ENCODE measurements around the gene DPP9. TPM values are rescaled to one million over a fixed set of nuclear protein-coding genes. Genes with fewer than 3 reads are reported as not detected.

Gene DPP9
- total and polyA plus RNA-seq, 2 donors: 13.6 to 37.3 TPM

DNA sequence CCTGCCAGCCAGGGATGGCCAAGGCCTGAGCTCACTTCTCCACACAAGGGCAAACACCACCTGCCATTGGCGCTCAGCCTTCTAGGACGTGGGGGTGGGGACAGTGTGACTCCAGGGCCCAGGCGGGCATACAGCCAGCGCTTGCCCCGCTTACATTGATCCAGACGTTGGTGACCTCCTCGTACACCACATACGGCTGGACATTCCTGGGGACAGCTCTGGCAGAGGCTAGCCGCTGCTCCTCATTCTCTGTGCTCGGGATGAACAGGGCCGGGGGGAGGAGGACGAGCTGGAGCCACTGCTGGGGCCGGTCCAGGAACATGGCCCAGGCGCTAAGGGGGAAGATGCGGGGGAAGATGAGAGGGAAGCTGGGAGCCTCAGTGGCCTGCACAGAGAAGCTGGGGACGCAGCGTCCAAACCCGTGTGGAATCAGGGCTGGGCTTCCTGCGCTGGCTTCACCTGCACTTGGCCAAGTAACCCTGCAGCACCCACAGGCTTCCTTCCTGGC is 28.4 kb downstream of the DPP9 start:
- no peak for DNase-seq (ENCODE audit: extremely low spot score)
- no peak overlapping the region for H3K4me3 ChIP-seq (ENCODE audit: low read depth, low read length)
- no peak overlapping the region for H3K27ac ChIP-seq (ENCODE audit: low read depth)
- peaks cover 11% of the 10 kb centered on the region for H3K36me3 ChIP-seq (ENCODE audit: insufficient read depth)
- no peaks in the 10 kb centered on the region for H3K4me1 ChIP-seq (ENCODE audit: insufficient read depth)
- 79% methylated on average over 19 of the region's 19 CpGs for WGBS

DNA sequence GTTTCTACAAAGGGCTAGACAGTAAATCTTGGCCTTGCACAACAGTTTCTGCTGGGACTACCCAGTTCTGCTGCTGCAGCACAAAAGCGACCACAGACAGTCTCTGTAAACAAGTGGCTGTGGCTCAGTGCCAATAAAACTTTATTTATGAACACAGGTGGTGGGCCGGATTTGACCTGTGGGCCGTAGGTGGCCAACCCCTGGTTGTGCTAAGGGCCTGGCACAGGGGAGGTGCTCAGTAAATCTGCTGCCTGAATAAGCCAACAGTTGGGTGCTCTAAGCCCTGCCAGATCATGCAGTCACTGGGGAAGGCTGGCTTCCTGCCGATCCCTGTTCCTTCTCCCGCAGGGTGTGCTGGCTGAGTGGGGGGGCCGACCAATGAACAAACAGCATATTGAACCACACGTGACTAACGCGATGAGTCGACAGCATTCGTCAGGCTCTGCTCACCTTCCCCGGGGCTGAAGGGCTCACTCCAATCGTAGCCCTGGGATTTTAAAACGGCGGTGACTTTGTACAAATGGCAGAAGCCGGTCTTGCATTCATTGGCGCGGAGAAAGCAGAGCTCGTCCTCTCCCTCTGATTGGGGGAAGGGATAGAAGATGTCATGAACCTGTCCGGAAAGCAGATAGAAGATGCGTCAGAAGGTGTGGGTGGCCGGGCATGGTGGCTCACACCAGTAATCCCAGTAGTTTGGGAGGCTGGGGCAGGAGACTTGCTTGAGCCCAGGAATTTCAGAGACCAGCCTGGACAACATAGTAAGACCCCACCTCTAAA is 29.2 kb downstream of the DPP9 start:
- peaks cover 7% of the 10 kb centered on the region for H3K36me3 ChIP-seq (ENCODE audit: insufficient read depth)
- H3K4me3 ChIP-seq (ENCODE audit: low read depth, low read length): no peak overlapping the region
- no peak for DNase-seq (ENCODE audit: extremely low spot score)
- no peaks in the 10 kb centered on the region for H3K4me1 ChIP-seq (ENCODE audit: insufficient read depth)
- 93% methylated on average over 22 of the region's 22 CpGs for WGBS
- no peak overlapping the region for H3K27ac ChIP-seq (ENCODE audit: low read depth)

DNA sequence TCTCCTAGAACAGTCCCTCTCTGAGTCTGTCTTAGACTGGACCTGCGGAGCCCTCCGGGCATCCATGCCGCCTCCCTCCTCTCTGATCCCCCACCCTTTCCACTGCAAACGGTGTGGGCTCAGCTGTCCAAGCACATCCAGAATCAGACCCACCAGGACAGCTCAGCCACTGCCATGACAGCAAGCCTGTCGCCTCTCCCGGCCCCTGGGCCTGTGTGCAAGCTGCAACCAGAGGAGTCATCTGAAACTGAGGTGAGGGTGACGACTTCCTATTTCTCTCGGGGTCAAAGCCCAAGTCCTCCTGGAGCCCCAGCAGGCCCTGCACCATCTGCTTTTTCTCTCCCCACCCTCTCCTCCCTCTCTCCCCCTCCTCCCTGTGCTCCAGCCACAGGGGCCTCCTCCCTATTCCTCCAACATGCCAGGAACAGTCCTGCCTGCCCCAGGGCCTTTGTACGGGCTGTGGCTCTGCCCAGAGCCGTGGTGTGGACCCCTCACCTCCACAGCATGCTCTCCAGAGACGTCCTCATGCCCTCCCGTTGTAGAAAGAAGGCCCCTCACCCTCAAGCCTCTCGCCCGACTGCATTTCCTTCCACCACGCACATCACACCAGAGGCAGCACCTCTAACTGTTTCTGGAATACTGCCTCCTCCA is 30.0 kb downstream of the DPP9 start:
- no peak overlapping the region for H3K27ac ChIP-seq (ENCODE audit: low read depth)
- DNase-seq (ENCODE audit: extremely low spot score): no peak
- H3K4me1 ChIP-seq (ENCODE audit: insufficient read depth): no peaks in the 10 kb centered on the region
- 93% methylated on average over 15 of the region's 15 CpGs for WGBS
- H3K4me3 ChIP-seq (ENCODE audit: low read depth, low read length): no peak overlapping the region
- peaks cover 7% of the 10 kb centered on the region for H3K36me3 ChIP-seq (ENCODE audit: insufficient read depth)

DNA sequence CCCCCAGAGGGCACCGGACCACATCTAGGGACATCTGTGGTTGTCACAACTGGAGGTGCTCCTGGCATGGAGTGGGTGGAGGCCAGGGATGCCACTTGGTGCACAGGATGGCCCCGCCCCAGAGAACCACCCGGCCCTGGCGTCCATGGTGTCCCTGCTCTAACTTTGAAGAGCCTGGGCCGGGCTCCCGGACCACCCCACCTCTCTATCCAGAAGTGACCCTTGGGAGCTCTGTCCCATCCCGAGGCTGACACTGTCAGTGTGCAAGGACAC is 30.6 kb downstream of the DPP9 start:
- H3K4me1 ChIP-seq (ENCODE audit: insufficient read depth): no peaks in the 10 kb centered on the region
- WGBS: 87% methylated on average over 7 of the region's 7 CpGs
- peaks cover 11% of the 10 kb centered on the region for H3K36me3 ChIP-seq (ENCODE audit: insufficient read depth)

DNA sequence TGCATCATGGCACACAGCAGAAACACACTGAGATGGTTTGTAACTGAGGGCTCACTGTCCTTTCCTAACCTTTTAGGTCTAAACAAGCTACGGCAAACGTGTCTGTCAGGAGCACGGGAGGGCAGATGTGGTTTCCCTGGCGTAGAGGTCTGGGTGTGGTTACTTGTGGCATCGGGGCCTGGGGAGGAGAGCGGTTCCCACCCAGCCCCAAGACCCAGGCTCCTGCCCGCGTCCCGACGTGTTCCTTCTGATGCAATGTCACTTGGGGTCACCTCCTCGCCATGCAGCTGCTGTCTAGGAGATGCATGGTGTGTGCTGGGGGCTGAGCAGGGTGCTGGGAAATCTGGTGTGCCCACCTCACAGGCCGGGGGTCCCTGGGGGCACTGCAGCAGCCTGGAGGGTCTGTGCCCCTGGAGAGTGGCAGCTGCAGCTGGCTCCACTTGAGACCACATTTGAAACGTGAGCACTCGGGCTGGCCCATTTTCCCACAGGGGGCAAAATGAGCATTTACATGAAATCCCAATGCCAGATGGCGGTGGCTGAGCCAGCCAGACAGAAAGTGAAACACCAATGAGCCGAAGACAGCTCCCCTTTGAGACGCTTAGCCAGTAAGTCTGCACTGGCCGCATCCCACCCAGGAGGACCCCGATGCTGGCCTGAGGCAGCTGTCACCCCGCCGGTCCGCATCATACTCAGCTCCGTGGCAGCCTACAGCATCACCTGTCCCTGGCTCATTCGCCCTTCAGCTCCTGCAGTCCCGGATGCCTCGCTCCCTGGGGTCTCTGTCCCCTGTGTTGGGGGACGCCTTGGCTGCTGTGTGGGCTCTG is 31.2 kb downstream of the DPP9 start:
- H3K27ac ChIP-seq (ENCODE audit: low read depth): no peak overlapping the region
- H3K36me3 ChIP-seq (ENCODE audit: insufficient read depth): peaks cover 8% of the 10 kb centered on the region
- DNase-seq (ENCODE audit: extremely low spot score): no peak
- no peak overlapping the region for H3K4me3 ChIP-seq (ENCODE audit: low read depth, low read length)
- no peaks in the 10 kb centered on the region for H3K4me1 ChIP-seq (ENCODE audit: insufficient read depth)
- 87% methylated on average over 27 of the region's 27 CpGs for WGBS

More for the DNA sequence above, 30.6 kb downstream of the DPP9 start:
- Histone ChIP-seq H3K4me3 (ENCODE audit: low read depth, low read length) (no peak overlapping the region), H3K27ac (ENCODE audit: low read depth) (no peak overlapping the region)
- DNase-seq (ENCODE audit: extremely low spot score): no peak

DNA sequence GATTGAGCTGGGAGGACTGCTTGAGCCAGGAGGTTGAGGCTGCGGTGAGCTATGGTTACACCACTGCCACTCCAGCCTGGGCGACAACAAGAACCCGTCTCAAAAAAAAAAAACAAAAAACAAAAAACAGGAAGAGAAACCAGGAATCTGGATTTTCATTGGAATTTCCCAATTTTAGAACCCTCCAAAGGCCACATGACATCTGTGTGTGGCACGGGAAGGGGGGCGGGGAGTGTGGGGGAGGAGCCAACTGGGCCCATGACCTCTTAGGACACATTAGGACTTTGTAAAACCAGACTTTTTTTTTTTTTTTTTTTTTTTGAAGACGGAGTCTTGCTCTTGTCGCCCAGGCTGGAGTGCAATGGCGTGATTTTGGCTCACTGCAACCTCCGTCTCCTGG is 32.3 kb downstream of the DPP9 start:
- Histone ChIP-seq H3K36me3 (ENCODE audit: insufficient read depth) (peaks cover 7% of the 10 kb centered on the region), H3K4me3 (ENCODE audit: low read depth, low read length) (no peak overlapping the region), H3K4me1 (ENCODE audit: insufficient read depth) (no peaks in the 10 kb centered on the region), H3K27ac (ENCODE audit: low read depth) (no peak overlapping the region)
- DNase-seq (ENCODE audit: extremely low spot score): no peak
- 86% methylated on average over 9 of the region's 9 CpGs for WGBS

DNA sequence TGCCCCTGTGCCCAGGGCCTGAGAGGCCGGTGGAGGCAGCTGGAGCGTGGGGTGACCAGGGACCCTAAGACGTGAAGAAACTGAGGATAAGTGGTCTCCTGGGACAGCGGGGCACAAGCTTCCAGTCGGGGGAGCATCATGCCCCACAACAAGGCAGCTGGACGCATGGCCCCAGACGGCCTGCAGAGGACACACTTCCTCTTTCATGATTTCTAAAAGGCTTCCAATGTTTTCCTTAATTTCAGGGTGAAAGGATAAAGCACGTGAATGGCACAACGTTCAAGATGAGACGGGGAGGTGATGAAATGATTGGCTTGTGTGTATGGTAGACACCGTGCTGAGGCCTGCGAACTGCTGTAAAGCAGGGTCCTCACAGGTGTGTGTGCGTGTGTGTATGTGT is 33.3 kb downstream of the DPP9 start:
- no peak overlapping the region for H3K4me3 ChIP-seq (ENCODE audit: low read depth, low read length)
- peaks cover 7% of the 10 kb centered on the region for H3K36me3 ChIP-seq (ENCODE audit: insufficient read depth)
- no peak for DNase-seq (ENCODE audit: extremely low spot score)
- no peaks in the 10 kb centered on the region for H3K4me1 ChIP-seq (ENCODE audit: insufficient read depth)
- H3K27ac ChIP-seq (ENCODE audit: low read depth): no peak overlapping the region
- WGBS: 83% methylated on average over 13 of the region's 13 CpGs

DNA sequence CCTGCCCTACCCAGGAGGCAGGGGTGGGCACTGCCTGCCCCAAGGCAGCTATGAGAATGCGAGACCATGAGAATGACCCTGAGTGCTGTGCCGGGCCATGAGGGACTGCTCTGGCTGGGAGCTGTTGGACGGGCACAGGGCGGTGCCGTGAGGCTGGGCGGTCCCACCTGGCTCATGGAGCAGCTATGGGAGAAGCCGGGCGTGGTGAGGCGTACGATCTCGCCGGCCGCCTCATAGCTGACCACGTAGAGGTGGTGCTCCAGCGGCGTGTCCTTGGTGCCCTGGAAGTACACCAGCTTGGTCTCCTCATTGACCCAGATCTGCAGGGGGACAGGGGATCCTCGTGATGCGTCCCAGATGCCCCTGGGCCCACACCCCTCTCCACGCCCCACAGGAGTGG is 34.2 kb downstream of the DPP9 start:
- Histone ChIP-seq H3K4me1 (ENCODE audit: insufficient read depth) (no peaks in the 10 kb centered on the region), H3K27ac (ENCODE audit: low read depth) (no peak overlapping the region), H3K4me3 (ENCODE audit: low read depth, low read length) (no peak overlapping the region), H3K36me3 (ENCODE audit: insufficient read depth) (peaks cover 6% of the 10 kb centered on the region)
- WGBS: 93% methylated on average over 19 of the region's 19 CpGs
- DNase-seq (ENCODE audit: extremely low spot score): no peak

DNA sequence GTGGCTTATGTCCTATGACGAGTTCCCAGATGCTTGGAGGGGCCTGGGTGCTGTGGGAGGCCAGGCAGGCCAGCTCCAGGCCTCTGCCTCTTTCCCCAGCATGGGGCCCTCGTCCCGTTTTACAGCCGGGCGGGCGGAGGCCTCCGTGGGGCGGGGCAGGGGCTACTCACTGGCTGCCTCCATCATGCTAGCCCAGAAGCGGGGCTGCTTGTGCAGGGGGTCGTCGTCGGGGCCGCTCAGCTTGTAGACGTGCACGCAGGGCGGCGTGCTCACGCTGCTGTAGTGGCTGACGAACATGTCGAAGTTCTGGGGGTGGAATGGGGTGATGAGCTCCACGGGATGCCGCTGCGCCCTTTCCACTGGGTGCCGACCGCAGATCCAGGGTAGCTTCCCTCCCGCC is 35.1 kb downstream of the DPP9 start:
- no peak for DNase-seq (ENCODE audit: extremely low spot score)
- WGBS: 89% methylated on average over 26 of the region's 26 CpGs
- Histone ChIP-seq H3K4me1 (ENCODE audit: insufficient read depth) (no peaks in the 10 kb centered on the region), H3K27ac (ENCODE audit: low read depth) (no peak overlapping the region), H3K36me3 (ENCODE audit: insufficient read depth) (peaks cover 6% of the 10 kb centered on the region), H3K4me3 (ENCODE audit: low read depth, low read length) (no peak overlapping the region)

DNA sequence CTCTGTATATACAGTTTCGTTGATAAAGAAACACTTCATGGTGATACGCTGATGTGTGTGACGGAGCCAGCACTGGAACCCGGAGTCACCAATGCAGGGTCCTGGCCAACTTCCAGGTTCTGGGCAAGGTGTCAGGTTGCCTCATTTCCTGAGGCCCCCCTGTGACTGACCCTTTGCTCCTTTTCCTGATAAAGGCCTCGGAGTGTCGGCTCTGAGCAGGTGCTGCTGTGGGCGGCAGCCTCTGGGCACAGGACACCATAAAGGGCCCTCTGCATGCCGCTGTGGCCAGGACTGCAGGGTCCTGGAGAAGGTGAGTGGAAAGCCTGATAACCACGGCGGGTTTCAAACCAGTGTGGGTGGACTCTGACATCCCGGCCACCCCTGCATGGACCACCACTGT is 36.2 kb downstream of the DPP9 start:
- DNase-seq (ENCODE audit: extremely low spot score): no peak
- 77% methylated on average over 11 of the region's 11 CpGs for WGBS
- Histone ChIP-seq H3K4me3 (ENCODE audit: low read depth, low read length) (no peak overlapping the region), H3K27ac (ENCODE audit: low read depth) (no peak overlapping the region), H3K4me1 (ENCODE audit: insufficient read depth) (no peaks in the 10 kb centered on the region), H3K36me3 (ENCODE audit: insufficient read depth) (peaks cover 9% of the 10 kb centered on the region)

DNA sequence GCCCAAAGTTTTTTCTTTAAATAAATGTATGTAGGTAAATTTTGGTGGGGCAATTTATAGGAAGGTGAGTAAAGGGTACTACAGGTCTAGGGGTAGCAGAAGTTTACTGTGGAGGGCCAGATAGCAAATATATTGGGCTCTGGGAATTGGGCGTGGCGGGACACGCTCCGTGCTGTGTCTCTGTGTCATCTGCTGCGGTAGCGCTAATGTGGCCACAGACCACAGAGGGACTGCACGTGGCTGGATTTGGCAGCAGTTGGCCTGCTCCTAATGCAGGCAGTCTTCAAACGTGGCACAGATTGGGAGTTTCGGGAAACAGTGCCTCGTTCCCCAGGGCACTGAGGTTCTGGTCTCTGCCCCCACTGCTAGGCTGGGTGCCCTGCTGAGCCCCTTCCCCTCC is 36.9 kb downstream of the DPP9 start:
- 96% methylated on average over 10 of the region's 10 CpGs for WGBS

DNA sequence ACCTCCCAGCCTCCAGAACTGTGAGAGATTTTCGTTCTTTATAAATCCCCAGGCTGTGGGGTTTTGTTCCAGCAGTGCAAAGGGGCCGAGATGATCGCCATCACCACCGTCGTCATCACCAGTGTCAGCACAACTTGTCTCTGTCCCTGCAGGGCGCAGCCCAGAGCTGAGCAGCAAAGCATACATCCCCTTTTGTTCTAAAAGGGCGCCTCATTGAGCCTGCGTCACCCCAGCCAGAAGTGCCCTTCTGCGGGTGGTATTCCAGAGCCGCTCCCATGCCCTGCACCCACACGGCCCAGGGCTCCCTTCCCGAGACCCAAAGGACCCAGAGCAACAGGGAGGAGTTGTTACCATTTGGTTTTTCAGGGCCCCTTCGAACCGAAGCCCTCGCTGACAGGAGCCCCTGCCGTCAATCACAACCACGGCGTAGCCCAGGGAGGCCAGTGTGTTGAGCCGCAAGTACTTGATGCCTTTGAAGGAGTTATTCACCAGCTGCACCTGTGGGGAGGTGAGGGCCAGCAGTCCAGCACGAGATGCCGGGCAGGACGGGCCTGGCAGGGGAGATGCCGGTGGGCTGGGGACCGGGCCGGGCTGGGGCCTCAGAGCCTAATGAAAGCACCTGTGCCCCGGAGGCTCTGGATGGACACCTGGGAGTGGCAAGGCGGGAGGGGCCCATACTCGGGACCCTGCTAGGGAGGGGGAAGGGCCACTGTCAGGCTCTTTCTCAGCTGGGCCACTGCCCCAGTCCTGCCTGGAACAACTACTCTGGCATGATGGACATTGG is 39.1 kb downstream of the DPP9 start:
- no peak overlapping the region for H3K27ac ChIP-seq (ENCODE audit: low read depth)
- no peaks in the 10 kb centered on the region for H3K4me1 ChIP-seq (ENCODE audit: insufficient read depth)
- no peak overlapping the region for H3K4me3 ChIP-seq (ENCODE audit: low read depth, low read length)
- DNase-seq (ENCODE audit: extremely low spot score): no peak
- 91% methylated on average over 28 of the region's 28 CpGs for WGBS
- peaks cover 9% of the 10 kb centered on the region for H3K36me3 ChIP-seq (ENCODE audit: insufficient read depth)

More for the DNA sequence above, 36.9 kb downstream of the DPP9 start:
- DNase-seq (ENCODE audit: extremely low spot score): no peak
- Histone ChIP-seq H3K36me3 (ENCODE audit: insufficient read depth) (peaks cover 9% of the 10 kb centered on the region), H3K27ac (ENCODE audit: low read depth) (no peak overlapping the region), H3K4me3 (ENCODE audit: low read depth, low read length) (no peak overlapping the region), H3K4me1 (ENCODE audit: insufficient read depth) (no peaks in the 10 kb centered on the region)
